Measurements from ENCODE around the gene CNTNAP2. TPM values are rescaled to one million over a fixed set of nuclear protein-coding genes. Genes with fewer than 3 reads are reported as not detected.

The CNTNAP2 gene
- total RNA-seq, 2 experiments from 2014 or later, result not detected

DNA sequence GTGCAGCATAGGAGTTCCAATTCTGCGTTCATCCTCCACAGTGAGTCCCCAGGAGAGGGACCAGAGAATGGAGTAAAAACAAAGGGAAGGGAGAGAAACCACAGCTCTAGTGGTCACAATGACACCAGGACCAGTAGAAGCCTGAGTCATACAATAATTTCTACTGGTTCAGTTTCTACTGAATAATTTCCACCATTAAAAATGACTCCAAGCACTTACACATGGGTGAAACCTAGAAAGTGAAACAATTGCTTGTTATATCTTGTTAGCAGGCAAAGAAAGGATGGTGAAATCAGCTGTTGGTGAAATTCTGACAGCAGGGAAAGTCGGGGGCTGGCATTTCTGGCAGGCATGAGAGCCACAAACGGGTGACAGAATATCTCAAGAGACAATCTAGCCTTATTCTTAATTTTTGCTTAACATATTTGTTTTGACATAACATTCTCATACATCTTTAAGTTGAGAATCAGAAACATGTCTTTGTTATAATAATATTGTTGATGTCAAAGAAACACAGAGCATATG is 1408.2 kb downstream of the CNTNAP2 start:
- no peak overlapping the region for H3K27ac Mint-ChIP-seq
- no peaks in the 10 kb centered on the region for H3K27me3 Mint-ChIP-seq (ENCODE audit: low read depth)
- H3K4me3 Mint-ChIP-seq, result no peak overlapping the region
- CTCF ChIA-PET, result no interaction called here
- H3K4me1 Mint-ChIP-seq (ENCODE audit: low read depth), result no peaks in the 10 kb centered on the region
- ATAC-seq (no peak), DNase-seq (no peak)
- no peaks in the 10 kb centered on the region for H3K36me3 Mint-ChIP-seq (ENCODE audit: low read depth)
- no peaks in the 10 kb centered on the region for H3K9me3 Mint-ChIP-seq (ENCODE audit: insufficient read depth)
- POLR2A ChIA-PET, result no interaction called here

DNA sequence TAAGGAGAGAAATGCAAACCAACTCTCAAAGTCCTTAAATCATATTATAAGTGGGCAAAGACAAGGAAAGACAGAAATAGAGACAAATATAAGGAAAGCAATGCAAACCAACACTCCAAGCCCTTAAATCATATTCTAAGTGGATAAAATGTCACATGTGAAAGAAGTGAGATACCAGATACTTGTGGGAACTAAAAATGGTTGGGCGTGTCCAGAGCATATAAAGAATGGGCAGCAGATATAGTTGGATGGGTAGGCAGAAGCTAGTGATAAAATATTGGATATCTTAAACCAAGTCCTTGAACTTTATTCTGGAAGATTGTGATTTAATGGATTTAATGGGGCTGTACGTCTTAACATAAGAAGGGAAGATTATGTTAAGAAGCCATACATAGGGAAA is 1408.7 kb downstream of the CNTNAP2 start:
- H3K4me1 Mint-ChIP-seq (ENCODE audit: low read depth), result no peaks in the 10 kb centered on the region
- ATAC-seq, result no peak
- no peaks in the 10 kb centered on the region for H3K36me3 Mint-ChIP-seq (ENCODE audit: low read depth)
- no peak overlapping the region for H3K4me3 Mint-ChIP-seq
- no peaks in the 10 kb centered on the region for H3K9me3 Mint-ChIP-seq (ENCODE audit: insufficient read depth)
- no peak overlapping the region for H3K27ac Mint-ChIP-seq
- no peak for DNase-seq
- no peaks in the 10 kb centered on the region for H3K27me3 Mint-ChIP-seq (ENCODE audit: low read depth)
- ChIA-PET POLR2A (no interaction called here), CTCF (no interaction called here)

DNA sequence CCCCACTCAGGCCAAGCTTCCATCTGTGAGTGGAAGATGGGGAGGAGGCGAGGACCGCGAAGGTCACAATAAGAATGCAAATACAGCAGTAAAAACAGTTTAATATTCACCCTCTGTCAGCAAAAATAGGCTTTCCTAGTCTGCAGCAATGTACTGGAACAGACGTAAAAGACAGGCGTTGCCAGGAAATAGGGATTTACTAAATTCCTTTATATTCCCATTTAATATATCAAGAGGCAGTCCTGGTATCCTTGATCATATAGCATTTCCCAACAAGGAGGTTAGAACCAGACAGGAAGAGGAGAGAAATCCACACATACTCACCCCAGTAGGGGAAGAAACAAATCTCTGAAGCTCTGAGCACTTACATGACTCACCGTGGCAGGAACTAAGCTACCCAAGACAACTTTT is 1419.1 kb downstream of the CNTNAP2 start:
- Mint-ChIP-seq H3K27me3 (ENCODE audit: low read depth) (no peaks in the 10 kb centered on the region), H3K36me3 (ENCODE audit: low read depth) (no peaks in the 10 kb centered on the region), H3K4me1 (ENCODE audit: low read depth) (no peaks in the 10 kb centered on the region), H3K27ac (no peak overlapping the region), H3K4me3 (no peak overlapping the region), H3K9me3 (ENCODE audit: insufficient read depth) (no peaks in the 10 kb centered on the region)
- DNase-seq, result no peak
- ChIA-PET POLR2A (no interaction called here), CTCF (interaction anchor here (0.6 kb wide), 1 partner anchor 76 kb away, joined by 3 read pairs; no protein-coding TSS in a partner anchor)
- no peak for ATAC-seq

- CTCF ChIA-PET, result no interaction called here
- Mint-ChIP-seq H3K27ac (no peak overlapping the region), H3K9me3 (ENCODE audit: insufficient read depth) (no peaks in the 10 kb centered on the region), H3K27me3 (ENCODE audit: low read depth) (no peaks in the 10 kb centered on the region), H3K4me3 (no peak overlapping the region), H3K36me3 (ENCODE audit: low read depth) (no peaks in the 10 kb centered on the region), H3K4me1 (ENCODE audit: low read depth) (no peaks in the 10 kb centered on the region)
- DNase-seq, result no peak
- ATAC-seq, result no peak
- POLR2A ChIA-PET, result no interaction called here
Measured at GRCh38 chr7:147539685-147540084, 1423.1 kb downstream of the CNTNAP2 start.

DNA sequence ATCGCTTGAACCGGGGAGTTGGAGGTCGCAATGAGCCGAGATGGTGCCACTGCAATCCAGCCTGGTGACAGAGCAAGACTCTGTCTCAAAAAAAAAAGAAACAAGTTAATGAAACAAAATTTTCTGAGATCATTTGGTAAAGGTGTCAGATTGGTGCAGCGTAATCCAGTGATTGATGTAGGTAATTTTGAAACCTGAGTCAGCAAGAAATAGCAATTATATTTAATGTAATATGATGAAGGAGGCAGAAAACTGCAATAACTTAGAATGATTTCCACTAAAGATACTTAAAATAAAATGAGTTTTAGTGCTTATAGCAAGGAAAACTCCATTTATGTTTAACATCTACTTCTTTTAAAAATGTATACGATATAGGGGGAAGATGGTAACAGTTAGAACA is 1424.1 kb downstream of the CNTNAP2 start:
- POLR2A ChIA-PET, result no interaction called here
- Mint-ChIP-seq H3K36me3 (ENCODE audit: low read depth) (no peaks in the 10 kb centered on the region), H3K27me3 (ENCODE audit: low read depth) (no peaks in the 10 kb centered on the region), H3K4me3 (no peak overlapping the region), H3K4me1 (ENCODE audit: low read depth) (no peaks in the 10 kb centered on the region), H3K9me3 (ENCODE audit: insufficient read depth) (no peaks in the 10 kb centered on the region), H3K27ac (no peak overlapping the region)
- CTCF ChIA-PET, result no interaction called here
- DNase-seq, result no peak
- no peak for ATAC-seq

DNA sequence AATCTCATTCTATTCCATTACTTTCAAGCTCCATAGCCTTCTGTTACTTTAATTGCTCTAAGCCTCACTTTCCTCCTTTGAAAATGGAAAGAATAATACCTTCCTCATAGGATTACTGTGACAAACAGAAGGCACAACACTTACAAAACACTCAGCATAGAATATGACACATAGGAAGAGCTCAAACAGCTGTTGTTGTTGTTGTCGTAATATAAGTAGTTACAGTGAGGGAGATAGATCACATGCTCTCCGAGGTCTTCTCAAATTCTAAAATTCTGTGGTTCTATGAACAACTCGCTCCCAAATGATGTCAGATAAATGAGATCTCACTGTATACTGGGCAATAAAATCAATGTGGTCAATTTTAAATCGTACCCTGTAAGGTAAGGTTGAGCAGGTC is 1424.7 kb downstream of the CNTNAP2 start:
- Mint-ChIP-seq H3K4me3 (no peak overlapping the region), H3K27me3 (ENCODE audit: low read depth) (no peaks in the 10 kb centered on the region), H3K9me3 (ENCODE audit: insufficient read depth) (no peaks in the 10 kb centered on the region), H3K36me3 (ENCODE audit: low read depth) (no peaks in the 10 kb centered on the region), H3K4me1 (ENCODE audit: low read depth) (no peaks in the 10 kb centered on the region), H3K27ac (no peak overlapping the region)
- DNase-seq (no peak), ATAC-seq (no peak)
- ChIA-PET CTCF (no interaction called here), POLR2A (no interaction called here)

- Mint-ChIP-seq H3K4me3 (no peak overlapping the region), H3K4me1 (ENCODE audit: low read depth) (no peaks in the 10 kb centered on the region)
- DNase-seq, result peak; percentile 21
Measured at GRCh38 chr7:147547252-147547897, 1430.8 kb downstream of the CNTNAP2 start.

DNA sequence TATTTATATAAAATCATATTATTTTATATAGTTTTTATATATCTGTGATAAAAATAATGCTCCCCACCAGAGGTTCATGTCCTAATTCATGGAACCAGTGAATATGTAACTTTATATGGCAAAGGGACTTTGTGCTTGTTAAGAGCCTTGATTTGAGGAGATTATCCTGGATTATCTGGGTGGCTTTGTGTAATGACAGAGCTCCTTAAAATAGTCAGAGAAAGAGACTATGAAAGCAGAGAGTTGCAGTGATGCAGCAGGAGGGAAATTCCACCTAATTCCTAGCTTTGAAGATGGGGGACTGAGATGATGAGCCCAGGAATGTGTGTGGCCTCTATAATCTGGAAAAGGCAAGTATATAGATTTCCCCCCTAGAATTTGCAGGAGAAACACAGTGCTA is 1439.7 kb downstream of the CNTNAP2 start:
- Mint-ChIP-seq H3K36me3 (ENCODE audit: low read depth) (no peaks in the 10 kb centered on the region), H3K4me1 (ENCODE audit: low read depth) (no peaks in the 10 kb centered on the region), H3K4me3 (no peak overlapping the region), H3K27me3 (ENCODE audit: low read depth) (no peaks in the 10 kb centered on the region), H3K27ac (no peak overlapping the region), H3K9me3 (ENCODE audit: insufficient read depth) (peaks cover 1% of the 10 kb centered on the region)
- DNase-seq, result no peak
- no peak for ATAC-seq
- ChIA-PET CTCF (no interaction called here), POLR2A (no interaction called here)

More at GRCh38 chr7:147547252-147547897, 1430.8 kb downstream of the CNTNAP2 start:
- ChIA-PET POLR2A (no interaction called here), CTCF (no interaction called here)
- H3K36me3 Mint-ChIP-seq (ENCODE audit: low read depth), result no peaks in the 10 kb centered on the region
- H3K27me3 Mint-ChIP-seq (ENCODE audit: low read depth), result no peaks in the 10 kb centered on the region
- no peak for ATAC-seq
- H3K27ac Mint-ChIP-seq, result no peak overlapping the region
- H3K9me3 Mint-ChIP-seq (ENCODE audit: insufficient read depth), result no peaks in the 10 kb centered on the region

DNA sequence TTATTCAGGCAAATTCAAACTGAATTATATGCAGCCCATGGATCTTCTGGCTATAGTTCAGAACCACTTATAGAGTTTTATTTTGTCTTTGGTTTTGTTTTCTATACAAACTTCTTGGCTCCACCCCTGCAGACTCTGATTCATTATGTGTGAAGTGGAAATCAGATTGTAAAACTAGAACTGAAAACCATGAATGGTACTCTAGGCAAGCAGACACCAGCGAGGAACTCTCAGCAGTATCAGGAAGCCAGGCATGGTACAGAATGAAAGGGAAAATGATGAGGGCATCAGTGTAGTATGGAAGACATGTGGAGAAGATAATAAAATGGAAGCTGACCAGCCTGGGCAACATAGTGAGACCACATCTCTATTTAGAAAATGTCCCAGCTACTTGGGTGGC is 1447.1 kb downstream of the CNTNAP2 start:
- Mint-ChIP-seq H3K4me3 (no peak overlapping the region), H3K27ac (no peak overlapping the region), H3K27me3 (ENCODE audit: low read depth) (no peaks in the 10 kb centered on the region), H3K36me3 (ENCODE audit: low read depth) (no peaks in the 10 kb centered on the region), H3K9me3 (ENCODE audit: insufficient read depth) (peaks cover 3% of the 10 kb centered on the region), H3K4me1 (ENCODE audit: low read depth) (no peaks in the 10 kb centered on the region)
- ATAC-seq (no peak), DNase-seq (no peak)
- ChIA-PET POLR2A (no interaction called here), CTCF (no interaction called here)

DNA sequence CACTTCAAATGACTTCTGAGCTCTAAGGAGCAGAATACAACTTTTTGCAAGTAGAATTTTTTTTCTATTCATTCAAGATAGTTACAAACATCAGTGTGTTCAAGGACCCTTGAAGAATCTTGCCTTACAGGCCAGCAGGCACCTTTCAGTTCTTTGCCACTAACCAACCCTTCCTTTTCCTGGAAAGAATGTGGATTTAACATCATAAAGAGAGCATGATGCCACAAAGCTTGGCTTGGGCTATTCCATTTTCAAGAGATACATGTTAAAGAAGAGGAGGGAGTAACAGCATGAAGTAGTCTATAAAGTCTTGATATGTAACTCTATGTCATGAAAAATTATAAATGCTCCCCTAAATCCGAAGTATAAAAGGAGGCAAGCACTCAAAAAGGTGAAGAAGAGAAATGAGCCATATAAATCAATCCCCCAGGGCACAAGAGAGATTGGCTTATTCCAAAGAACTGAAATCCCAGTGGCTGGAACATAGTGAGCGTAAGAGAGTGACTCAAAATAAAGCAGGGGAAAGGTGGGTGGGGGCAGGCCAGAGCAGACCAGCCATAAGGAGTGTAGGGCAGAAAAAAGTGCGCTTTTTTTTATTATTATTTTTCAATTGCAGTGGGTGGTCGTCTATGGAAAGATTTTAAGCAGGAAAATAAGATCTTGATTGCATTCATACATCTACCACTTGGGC is 1448.3 kb downstream of the CNTNAP2 start:
- DNase-seq, result no peak
- no peak for ATAC-seq
- POLR2A ChIA-PET, result interaction anchor here (0.6 kb wide), 1 partner anchor 15 kb away, joined by 3 read pairs; no protein-coding TSS in a partner anchor
- CTCF ChIA-PET, result no interaction called here
- Mint-ChIP-seq H3K36me3 (ENCODE audit: low read depth) (no peaks in the 10 kb centered on the region), H3K4me3 (no peak overlapping the region), H3K27ac (no peak overlapping the region), H3K27me3 (ENCODE audit: low read depth) (no peaks in the 10 kb centered on the region), H3K9me3 (ENCODE audit: insufficient read depth) (peaks cover 3% of the 10 kb centered on the region), H3K4me1 (ENCODE audit: low read depth) (no peaks in the 10 kb centered on the region)

GRCh38 chr7:147567043-147567442 is 1450.4 kb downstream of the CNTNAP2 start:
- Mint-ChIP-seq H3K4me3 (no peak overlapping the region), H3K4me1 (ENCODE audit: low read depth) (no peaks in the 10 kb centered on the region), H3K27ac (no peak overlapping the region), H3K9me3 (ENCODE audit: insufficient read depth) (no peaks in the 10 kb centered on the region), H3K36me3 (ENCODE audit: low read depth) (no peaks in the 10 kb centered on the region), H3K27me3 (ENCODE audit: low read depth) (no peaks in the 10 kb centered on the region)
- POLR2A ChIA-PET, result no interaction called here
- DNase-seq (no peak), ATAC-seq (no peak)
- CTCF ChIA-PET, result no interaction called here

DNA sequence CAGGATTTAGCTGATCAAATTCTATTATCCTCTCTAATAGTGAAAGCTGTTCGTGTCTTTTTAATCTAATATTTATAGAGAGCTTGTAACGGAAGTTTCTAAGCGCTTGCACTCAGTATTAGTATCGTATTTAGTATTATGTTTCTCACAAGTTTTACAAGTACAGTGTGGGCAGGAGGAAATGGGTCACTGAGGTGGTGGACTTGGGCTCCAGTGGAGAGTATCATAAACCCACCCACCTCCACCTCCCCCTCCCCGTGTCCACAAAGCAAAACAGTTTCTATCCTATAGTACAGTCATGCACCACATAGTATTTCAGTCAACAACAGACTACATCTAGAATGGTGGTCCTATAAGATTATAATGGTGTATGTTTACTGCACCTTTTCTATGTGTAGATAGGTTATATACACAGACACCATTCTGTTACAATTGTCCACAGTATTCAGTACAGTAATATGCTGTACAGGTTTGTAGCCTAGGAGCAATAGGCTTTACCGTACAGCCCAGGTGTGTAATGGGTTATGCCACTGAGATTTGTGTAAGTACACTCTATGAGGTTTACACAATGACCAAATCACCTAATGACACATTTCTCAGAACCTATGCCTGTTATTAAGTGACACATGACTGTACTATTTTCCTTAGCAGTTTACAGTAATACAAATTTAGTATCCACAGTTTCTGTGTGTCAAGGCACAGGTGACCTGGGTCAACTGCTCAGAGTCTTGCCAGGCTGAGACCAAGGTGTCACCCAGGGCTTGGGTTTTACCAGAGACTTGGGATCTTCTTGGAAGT is 1452.7 kb downstream of the CNTNAP2 start:
- CTCF ChIA-PET, result no interaction called here
- Mint-ChIP-seq H3K4me3 (no peak overlapping the region), H3K27ac (no peak overlapping the region), H3K27me3 (ENCODE audit: low read depth) (no peaks in the 10 kb centered on the region), H3K9me3 (ENCODE audit: insufficient read depth) (peaks cover 4% of the 10 kb centered on the region), H3K4me1 (ENCODE audit: low read depth) (no peaks in the 10 kb centered on the region), H3K36me3 (ENCODE audit: low read depth) (no peaks in the 10 kb centered on the region)
- POLR2A ChIA-PET, result no interaction called here
- DNase-seq (no peak), ATAC-seq (no peak)
